C4-2B (cell line): ENCODE results near the gene EPHB2.

Experiments used
- CTCF ChIP-seq: fragments of 450-650 bp; conservative IDR thresholded peaks from 2 replicates; pipeline ENCODE4 v1.5.1; 2017; ENCODE audit warnings: mild to moderate bottlenecking
- ZFX ChIP-seq: fragments of 450-650 bp; IDR thresholded peaks from 2 replicates; pipeline ENCODE4 v1.6.1; 2017

GRCh38 chr1:22791831-22792347 is 81.2 kb downstream of the EPHB2 start:
- TF ChIP-seq CTCF (no peak), ZFX (no peak)
